HepG2 (cell line): Measurements from ENCODE around the gene DPP7.

Source experiments
- ATF3 ChIP-seq: sonication (generic); formaldehyde crosslinking; IDR thresholded peaks from 2 replicates; pipeline ENCODE4 v1.4.0; 2020; ENCODE audit warnings: missing genetic modification reagents
- CTCF ChIP-seq: sonication (generic); formaldehyde crosslinking; IDR thresholded peaks from 2 replicates; pipeline ENCODE4 v1.5.0; 2020; ENCODE audit warnings: mild to moderate bottlenecking, missing genetic modification reagents, moderate library complexity
- HDAC2 ChIP-seq: sonication (generic); formaldehyde crosslinking; IDR thresholded peaks from 2 replicates; pipeline ENCODE4 v1.4.0; 2020; ENCODE audit warnings: missing genetic modification reagents
- TF ChIP-seq, protein P1 (sequence below): sonication (generic); formaldehyde crosslinking; IDR thresholded peaks from 2 replicates; pipeline ENCODE4 v1.8.0; 2022; ENCODE audit warnings: missing genetic modification reagents, mild to moderate bottlenecking, moderate library complexity, borderline replicate concordance

DNA sequence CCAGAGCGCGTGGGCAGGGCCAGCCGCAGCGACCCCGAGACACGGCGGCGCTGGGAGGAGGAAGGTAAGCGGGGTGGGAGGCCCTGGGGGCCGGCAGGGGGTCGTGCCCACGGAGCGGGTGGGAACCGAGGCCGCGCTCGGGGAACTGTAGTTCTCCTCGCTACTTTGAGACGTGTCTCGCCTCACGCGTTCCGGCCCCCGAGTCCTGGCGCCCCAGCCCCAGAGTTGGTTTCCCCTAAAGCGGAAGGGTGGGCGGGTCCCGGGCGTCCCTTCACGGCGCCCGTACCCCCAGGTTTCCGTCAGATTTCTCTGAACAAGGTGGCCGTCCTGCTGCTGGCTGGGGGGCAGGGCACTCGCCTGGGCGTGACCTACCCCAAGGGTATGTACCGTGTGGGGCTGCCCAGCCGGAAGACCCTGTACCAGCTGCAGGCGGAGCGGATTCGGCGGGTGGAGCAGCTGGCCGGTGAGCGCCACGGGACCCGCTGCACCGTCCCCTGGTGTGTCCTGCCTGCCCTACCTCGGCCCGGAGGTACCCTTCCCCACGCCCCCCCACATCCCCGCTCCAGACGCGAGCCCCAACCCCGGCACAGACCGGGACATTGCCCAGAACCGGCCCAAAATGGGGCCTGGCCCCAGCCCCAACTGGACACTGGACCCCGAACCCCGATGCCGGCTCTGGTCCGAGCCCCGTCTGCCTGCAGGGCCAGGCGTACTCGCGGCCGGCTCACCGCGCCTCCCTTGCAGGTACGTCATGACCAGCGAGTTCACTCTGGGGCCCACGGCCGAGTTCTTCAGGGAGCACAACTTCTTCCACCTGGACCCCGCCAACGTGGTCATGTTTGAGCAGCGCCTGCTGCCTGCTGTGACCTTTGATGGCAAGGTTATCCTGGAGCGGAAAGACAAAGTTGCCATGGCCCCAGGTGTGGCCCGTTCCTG is 36.5 kb downstream of the DPP7 start:
- TF ChIP-seq ATF3 (CRISPR knock-in tag) (no peak), HDAC2 (CRISPR knock-in tag) (no peak), CTCF (no peak)
- TF ChIP-seq, protein P1, sequence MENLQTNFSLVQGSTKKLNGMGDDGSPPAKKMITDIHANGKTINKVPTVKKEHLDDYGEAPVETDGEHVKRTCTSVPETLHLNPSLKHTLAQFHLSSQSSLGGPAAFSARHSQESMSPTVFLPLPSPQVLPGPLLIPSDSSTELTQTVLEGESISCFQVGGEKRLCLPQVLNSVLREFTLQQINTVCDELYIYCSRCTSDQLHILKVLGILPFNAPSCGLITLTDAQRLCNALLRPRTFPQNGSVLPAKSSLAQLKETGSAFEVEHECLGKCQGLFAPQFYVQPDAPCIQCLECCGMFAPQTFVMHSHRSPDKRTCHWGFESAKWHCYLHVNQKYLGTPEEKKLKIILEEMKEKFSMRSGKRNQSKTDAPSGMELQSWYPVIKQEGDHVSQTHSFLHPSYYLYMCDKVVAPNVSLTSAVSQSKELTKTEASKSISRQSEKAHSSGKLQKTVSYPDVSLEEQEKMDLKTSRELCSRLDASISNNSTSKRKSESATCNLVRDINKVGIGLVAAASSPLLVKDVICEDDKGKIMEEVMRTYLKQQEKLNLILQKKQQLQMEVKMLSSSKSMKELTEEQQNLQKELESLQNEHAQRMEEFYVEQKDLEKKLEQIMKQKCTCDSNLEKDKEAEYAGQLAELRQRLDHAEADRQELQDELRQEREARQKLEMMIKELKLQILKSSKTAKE (CRISPR knock-in tag) = no peak
